ENCODE results near the gene HSPB9. TPM values are rescaled to one million over a fixed set of nuclear protein-coding genes. Genes with fewer than 3 reads are reported as not detected.

HSPB9 gene
- total and polyA plus RNA-seq, 2 of the 8 experiments (the other 6 are each of a cell fraction or from before 2014, with no cell fraction given): 0.27 to 0.30 TPM

DNA sequence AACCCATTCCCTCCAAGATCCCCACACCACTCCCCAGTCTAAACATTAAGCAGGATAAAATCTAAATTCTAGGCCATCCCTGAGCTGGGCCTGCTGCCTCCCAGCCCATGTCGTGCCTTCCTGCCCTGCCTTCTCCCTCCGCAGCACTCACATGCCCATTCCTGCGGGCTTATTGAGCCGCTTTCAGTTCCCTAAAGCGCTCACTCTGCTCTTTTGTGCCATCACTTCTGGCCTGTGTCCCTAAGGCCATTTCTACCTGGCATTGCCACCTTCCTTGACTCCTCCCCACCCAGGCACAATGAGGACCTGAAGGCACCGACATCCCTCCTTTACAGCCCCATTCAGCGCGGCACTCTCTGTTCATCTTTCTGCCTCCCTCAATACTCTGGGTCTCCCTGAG is 45.2 kb downstream of the HSPB9 start (continued):
- TF ChIP-seq CTCF (IDR thresholded peaks at IDR 0.05; ENCODE audit: control extremely low read depth in 1 of 3, insufficient read depth in 1 of 3, low read depth in 1 of 3, low read length in 3 of 3): no peak
- TF ChIP-seq, protein P1, sequence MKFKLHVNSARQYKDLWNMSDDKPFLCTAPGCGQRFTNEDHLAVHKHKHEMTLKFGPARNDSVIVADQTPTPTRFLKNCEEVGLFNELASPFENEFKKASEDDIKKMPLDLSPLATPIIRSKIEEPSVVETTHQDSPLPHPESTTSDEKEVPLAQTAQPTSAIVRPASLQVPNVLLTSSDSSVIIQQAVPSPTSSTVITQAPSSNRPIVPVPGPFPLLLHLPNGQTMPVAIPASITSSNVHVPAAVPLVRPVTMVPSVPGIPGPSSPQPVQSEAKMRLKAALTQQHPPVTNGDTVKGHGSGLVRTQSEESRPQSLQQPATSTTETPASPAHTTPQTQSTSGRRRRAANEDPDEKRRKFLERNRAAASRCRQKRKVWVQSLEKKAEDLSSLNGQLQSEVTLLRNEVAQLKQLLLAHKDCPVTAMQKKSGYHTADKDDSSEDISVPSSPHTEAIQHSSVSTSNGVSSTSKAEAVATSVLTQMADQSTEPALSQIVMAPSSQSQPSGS (IDR thresholded peaks at IDR 0.05; ENCODE audit: low read length): no peak
- no peak for TF ChIP-seq BCL11A (IDR thresholded peaks at IDR 0.05; ENCODE audit: low read depth in 2 of 2, low read length in 2 of 2)
- TF ChIP-seq POLR2AphosphoS5 (IDR thresholded peaks at IDR 0.05; ENCODE audit: low read depth, low read length): no peak
- TF ChIP-seq TCF12 (IDR thresholded peaks at IDR 0.05; ENCODE audit: low read depth, low read length): no peak
- no peak for TF ChIP-seq SP2 (IDR thresholded peaks at IDR 0.05; ENCODE audit: low read length)

All from H1 (cell line).